GM04503 (cell line): Measurements from ENCODE around the gene SAMD14.

Source experiments
- DNase-seq: peaks from one replicate; pipeline ENCODE4 v3.0.0-alpha.2; 2012; ENCODE audit warnings: low read depth

Gene SAMD14

DNA sequence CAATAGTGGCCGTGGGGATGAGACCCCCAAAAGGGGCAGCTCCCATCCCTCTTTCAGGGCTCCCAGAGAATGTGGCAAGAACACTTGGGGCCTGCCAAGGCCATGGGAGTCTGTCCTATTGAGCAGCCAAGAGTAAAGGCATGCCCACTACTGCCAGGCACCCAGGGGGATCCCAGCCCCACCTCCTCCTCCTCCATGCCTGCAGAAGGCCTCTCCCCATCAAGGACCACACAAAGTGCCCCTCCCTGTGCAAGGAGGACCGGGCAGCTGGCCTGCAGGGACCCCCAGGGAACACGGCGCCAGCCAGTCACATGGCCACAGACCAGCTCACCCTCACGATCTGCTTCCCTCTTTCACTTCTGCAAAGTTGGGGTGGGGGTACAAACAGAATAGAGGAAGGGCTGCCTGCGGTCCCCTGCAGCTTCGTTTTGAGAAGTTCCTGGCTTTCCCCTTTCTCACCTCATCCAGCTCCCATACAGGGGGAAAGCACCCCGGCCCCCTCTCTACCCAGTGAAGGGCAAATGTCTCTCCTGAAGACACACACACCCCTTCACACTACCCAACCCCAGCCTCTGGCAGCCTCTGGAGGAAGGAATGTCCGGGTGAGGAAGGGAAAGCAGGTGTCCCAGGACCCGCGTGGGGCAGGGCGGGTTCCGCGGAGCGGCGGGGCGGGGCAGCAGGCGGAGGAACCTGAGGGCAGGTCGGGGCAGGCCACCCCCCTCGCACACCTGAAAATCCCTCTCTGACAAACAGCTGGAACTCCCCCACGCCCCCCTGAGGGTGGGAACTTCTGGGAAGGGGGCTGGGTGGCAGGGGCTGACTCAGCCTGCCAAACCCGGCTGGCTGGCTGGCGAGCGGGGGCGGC lies 18.5 kb upstream of the SAMD14 start:
- DNase-seq, result no peak

DNA sequence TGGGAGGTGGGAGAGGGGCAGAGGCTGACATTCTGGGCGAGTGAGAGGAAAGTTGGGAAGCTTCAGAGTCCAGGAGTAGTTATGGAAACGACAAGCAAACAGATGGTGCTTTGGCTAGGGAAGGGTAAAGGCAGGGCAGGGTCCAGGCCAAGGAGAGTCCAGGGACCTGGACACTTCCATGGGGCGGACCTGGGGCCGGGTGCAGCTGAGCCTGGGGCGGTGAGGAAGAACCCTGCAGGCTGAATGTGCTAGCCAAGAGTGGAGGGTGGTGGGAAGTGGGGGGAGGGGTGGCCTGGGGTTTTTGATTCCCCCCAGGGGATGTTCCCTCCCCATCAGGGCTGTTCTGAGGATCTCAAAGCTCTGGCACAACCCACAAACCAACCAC lies 17.9 kb upstream of the SAMD14 start:
- DNase-seq, result no peak

GRCh38 chr17:50146927-50147665 lies 17.1 kb upstream of the SAMD14 start:
- no peak for DNase-seq

DNA sequence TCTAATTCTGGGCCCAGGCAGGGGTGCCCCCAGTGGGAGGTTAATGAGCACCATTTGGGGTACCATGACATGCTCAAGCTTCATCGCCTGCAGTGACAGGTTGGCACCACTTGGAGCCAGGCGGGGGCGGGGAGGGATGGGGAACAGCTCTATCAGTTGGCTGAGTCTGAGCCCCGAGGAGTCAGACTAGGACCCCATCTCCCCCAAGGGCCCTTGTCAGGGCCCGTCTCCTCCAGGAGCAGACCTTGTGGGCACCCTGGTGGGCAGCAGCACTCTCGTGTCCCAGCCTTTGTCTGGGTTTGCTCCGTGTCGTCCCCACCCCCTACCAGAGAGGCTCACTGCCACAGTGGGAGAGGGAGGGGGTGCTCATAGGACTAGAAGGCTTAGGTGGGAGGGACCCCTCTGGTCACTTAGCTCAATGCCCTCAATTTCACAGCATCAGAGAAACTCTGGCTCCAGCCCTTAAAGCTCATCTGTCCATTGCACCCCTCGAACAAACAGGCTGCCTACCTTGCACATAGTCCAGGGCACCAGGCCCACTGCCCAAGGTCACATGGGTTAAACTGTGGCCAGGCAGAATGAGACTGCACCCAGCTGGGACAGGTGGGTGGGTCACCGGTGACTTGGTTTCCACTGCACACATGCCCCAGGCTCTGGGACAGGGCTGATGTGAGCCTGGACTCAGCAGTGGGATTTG lies 16.4 kb upstream of the SAMD14 start:
- no peak for DNase-seq

DNA sequence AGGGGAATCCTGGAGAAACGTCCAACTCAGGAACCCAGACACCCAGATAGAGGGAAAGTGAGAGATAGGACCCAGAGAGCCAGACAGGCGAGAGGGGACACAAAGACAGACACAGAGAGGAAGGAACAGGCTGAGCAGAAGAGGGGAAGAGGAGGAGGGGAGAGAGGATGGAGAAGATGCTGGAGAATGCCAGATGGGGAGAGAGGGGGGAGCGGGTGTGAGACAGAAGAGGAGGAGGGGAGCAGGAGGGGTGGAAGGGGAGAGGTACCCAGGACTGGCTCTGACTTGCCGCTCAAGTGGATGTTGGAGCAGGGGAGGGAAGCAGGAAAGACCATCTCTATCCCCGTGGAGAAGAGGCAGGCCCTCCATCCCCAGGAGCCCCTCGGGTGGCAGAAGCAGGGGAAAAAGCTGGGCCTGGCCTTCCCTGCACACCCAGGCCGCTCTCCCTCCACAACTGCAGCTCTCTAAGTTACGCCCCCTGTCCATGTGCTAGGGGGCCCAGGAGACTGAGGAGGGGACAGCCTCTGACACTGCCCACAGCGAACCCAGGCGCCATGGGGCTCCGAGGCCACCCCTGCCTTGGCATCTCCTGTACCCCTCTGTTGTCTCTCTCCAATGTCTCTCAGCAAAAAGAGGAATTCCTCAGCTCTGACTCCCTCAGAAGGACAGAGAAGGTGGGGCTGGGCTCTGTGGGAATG lies 15.7 kb upstream of the SAMD14 start:
- DNase-seq, result no peak

DNA sequence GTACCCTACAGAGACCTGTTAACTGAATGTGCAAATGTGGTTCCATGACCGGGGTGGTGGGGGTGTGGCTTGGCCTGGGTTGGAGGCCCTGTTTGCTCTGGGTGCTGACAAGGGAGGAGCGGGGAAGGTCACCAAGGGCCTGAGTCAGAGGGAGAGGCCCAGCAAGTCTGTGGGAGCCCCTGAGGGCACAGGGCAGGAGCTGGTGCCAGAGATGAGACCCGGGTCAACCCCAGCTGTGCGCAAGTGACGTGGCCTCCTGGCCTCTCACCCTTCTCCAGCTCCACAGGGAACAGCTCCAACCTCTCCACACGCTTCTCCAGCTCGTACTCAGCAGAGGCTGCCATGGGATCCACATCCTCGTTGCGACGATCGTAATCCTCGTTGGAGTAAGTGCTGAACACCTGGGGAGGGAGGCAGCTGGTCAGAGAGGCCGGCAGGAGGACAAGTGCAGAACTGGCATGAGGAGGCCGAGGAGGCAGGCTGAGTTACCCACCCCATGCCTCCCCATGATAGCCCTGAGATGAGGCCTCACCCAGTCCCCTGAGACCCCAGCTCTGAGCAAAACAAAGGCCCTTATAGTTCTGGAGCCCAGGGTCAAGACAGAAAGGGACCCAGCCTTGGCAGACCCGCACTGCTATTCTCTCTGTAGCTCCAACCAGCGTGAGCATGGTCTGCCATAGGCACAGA lies 15.0 kb upstream of the SAMD14 start:
- no peak for DNase-seq

GRCh38 chr17:50144355-50144754 lies 14.4 kb upstream of the SAMD14 start:
- no peak for DNase-seq

GRCh38 chr17:50143461-50144176 lies 13.7 kb upstream of the SAMD14 start:
- no peak for DNase-seq

GRCh38 chr17:50141745-50142110 lies 11.8 kb upstream of the SAMD14 start:
- no peak for DNase-seq

- DNase-seq, result no peak
Observed at GRCh38 chr17:50141026-50141744, 11.2 kb upstream of the SAMD14 start.

DNA sequence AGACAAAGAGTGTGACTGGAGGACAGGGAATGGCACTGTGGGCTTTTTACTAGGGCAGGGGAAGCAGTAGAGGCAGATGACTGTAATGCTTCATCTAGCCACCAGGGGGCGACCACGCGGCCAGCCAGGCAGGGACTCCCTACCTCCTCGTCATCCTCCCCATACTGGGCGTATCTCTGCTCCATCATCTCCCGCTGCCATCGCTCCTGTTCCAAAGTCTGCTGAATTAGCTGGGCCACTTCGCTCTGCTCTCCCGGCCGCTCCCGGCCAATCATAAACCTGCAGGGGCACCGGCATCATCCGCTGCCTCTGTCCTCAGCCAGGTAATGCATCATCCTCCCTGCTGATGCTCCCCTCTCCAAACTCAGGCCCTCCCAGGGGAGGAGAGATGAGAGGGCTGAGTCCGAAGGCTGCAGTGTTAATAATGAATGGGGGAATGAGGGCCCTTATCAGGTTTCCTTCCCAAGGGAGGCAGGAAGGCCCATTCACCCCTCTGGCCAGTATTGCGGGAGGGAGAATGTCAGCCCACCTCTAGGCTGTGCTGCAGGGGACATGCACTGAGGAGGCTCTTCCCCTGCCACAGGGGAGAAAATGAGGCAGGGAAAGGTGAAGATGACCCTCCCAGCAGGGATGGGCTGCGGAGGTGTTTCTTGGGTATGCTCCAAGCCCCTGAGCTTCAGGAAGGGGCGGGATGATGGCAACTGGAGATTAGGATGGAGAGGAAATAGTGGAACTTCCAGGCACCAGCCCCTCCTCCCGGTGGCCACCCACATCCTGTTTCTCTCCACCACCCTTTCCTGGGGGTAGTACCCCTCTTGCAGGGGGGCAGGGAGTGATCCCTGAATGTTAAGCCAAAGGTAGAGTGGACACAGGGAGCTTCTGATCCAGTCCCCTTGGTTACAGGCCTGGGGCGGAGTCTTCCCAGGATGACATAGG lies 10.3 kb upstream of the SAMD14 start:
- DNase-seq, result no peak

GRCh38 chr17:50139185-50139783 lies 9.3 kb upstream of the SAMD14 start:
- DNase-seq, result no peak

DNA sequence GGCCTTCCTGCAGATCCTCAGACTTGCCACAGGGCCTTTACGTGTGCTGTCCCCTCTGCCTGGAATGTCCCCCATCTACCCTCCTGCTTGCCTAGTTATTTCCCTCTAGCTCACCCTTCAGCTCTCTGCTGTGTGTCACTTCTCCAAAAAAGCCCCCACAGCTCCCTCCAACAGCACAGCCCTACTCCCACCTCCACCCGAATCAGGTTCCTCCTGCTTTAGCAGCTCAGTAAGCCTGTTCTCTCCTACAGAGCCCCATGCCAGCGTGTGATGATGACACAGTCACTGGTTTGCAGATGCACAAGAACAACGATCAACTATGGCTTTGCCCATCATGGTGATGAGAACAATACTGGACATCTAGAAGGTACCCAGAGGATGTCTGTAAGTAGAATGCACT lies 7.1 kb upstream of the SAMD14 start:
- DNase-seq, result no peak

GRCh38 chr17:50136096-50136687 lies 6.2 kb upstream of the SAMD14 start:
- DNase-seq, result no peak

DNA sequence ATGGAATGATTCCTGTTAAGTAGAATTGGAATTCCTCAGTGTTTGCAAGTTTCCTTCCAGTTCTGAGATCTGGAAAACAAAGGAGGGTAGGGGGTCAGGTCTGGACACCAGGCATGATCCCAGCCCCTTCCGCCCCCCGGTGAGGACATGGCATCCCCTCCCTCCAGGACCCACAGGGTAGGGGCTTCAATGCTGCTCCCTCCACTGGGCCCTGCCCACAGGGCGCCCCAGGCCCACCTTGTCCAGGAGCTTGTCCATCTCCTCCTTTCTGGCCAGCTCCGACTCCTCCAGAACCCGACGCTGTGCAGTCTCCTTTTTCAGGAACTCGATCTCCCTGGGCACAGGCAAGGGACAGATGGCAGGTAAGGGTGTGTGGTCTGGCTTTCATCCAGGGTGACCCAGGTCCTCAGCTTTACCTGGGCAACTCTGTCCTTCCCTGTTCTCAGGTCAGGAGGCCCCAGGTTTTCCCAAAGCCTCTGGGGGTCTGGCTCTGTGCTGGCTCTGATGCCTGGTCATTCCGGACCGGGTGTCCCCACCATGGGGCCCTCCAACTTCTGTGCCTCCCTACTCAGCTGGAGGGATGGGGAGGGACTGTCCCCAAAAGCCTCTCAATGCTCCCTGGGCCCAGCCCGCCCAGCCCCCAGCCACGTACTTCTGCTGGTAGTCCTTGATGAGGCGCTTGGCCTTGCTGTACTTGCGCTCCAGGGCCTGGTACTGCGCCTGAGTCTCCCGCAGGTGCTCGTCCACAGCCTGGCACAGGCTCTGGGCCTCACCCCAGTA lies 5.5 kb upstream of the SAMD14 start:
- no peak for DNase-seq

DNA sequence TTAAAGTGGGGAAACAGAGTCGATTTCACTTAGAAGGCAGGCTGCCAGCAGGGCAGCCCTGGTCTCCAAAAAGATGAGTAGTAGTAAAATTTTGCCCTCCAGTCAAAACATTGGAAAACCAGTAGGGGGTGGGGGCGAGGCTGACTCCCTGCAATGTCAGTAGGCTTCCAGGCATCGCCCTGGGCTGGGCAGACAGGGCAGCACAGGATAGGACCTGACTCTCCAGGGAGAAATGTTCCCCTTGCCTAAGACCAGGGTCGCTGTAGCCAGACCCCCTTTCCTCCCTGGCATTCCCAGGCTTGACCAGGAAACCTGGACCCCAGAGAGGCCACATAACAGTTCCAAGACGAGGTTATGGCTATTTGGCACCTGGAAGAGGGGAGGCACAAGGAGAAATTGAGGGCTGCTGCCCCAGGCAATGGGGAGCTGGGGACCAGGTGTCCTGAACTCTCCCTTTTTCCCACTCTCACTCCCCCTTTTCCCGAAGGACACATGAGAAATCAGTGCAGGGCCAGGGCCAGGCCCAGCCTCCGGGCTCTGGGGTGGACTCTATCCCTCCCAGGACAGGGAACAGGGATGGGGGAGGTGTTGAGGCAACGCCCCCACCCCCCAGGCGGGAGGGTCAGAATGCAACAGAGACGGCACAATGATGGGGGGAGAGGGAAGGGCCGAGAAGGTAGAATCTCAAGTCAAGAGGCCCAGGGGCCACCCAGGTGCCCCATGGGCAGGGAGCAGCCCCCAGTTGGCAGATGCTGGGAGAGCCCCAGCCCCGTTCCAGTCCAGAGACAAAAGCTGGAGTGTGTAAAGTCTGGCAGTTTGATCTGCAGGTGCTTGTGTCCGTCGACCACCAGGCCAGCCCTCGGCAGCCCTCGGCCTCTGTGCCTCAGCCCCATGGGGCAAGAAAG lies 4.5 kb upstream of the SAMD14 start:
- DNase-seq, result no peak

DNA sequence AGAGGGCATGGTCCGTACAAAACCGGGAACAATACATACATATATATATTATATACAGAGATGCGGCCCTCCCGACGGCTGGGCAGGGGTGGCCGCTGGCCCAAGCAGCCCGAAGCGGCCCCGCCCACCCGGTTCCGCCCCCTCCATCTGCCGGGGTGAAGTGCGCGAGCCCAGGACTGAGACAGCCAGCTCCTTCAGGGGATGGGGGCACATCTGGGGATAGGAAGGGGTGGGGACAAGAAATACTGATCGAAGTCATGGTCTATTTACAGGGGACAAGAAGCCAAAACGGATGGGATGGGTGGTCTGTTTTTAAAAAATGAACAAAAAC lies 3.8 kb upstream of the SAMD14 start:
- no peak for DNase-seq
